ENCODE measurements around the gene NMRK1.

DNA sequence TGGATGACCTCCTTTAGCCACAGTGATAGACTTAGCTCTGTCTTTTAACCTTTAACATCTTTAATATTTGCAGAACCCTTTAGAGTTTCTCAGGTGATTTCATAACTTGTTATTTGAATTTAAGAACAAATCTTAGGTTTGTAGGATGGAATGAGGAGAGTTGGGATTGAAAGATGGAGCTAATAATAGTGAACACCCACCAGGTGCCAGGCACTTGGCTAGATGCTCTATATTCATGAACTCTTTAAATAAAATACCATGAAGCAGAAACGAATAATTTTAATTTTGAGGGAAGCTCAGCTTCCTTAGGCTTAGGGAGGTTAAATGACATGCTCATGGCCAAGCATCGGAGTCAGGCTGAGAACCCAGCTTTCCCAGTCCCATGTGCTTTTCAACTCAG lies 40.4 kb downstream of the NMRK1 start:
- TF ChIP-seq, protein P1, sequence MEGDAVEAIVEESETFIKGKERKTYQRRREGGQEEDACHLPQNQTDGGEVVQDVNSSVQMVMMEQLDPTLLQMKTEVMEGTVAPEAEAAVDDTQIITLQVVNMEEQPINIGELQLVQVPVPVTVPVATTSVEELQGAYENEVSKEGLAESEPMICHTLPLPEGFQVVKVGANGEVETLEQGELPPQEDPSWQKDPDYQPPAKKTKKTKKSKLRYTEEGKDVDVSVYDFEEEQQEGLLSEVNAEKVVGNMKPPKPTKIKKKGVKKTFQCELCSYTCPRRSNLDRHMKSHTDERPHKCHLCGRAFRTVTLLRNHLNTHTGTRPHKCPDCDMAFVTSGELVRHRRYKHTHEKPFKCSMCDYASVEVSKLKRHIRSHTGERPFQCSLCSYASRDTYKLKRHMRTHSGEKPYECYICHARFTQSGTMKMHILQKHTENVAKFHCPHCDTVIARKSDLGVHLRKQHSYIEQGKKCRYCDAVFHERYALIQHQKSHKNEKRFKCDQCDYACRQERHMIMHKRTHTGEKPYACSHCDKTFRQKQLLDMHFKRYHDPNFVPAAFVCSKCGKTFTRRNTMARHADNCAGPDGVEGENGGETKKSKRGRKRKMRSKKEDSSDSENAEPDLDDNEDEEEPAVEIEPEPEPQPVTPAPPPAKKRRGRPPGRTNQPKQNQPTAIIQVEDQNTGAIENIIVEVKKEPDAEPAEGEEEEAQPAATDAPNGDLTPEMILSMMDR (conservative IDR thresholded peaks at IDR 0.05; ENCODE audit: low read length): no peak
- TF ChIP-seq EZH2phosphoT487 (IDR thresholded peaks at IDR 0.05; ENCODE audit: borderline replicate concordance, low read depth, low read length): no peak
